Neural cell (in vitro differentiated cells): ENCODE results near the gene BMAL1.

ENCODE experiments used
- CTCF ChIP-seq: fragments of 450-650 bp; IDR thresholded peaks from 2 replicates; pipeline ENCODE4 v1.5.1; 2014; ENCODE audit warnings: antibody characterized with exemption, mild to moderate bottlenecking, moderate library complexity; ENCODE audit not compliant: poor library complexity, severe bottlenecking
- EP300 ChIP-seq: fragments of 450-650 bp; conservative IDR thresholded peaks from 2 replicates; pipeline ENCODE4 v1.6.1; 2014; ENCODE audit warnings: antibody characterized with exemption, mild to moderate bottlenecking, moderate library complexity; ENCODE audit not compliant: poor library complexity, severe bottlenecking
- EZH2 ChIP-seq: fragments of 200-600, 300-800 bp; shearing (Covaris generic), sonication (generic); IDR thresholded peaks from 2 replicates; pipeline ENCODE4 v1.6.1; 2014; ENCODE audit warnings: antibody characterized with exemption, low read length, borderline replicate concordance, mild to moderate bottlenecking; ENCODE audit not compliant: insufficient read depth, poor library complexity, severe bottlenecking
- POLR2AphosphoS5 ChIP-seq: IDR thresholded peaks from 2 replicates; pipeline ENCODE4 v1.6.1; 2012
- TAF1 ChIP-seq: IDR thresholded peaks from 2 replicates; pipeline ENCODE4 v1.6.1; 2012; ENCODE audit warnings: low read depth
- TF ChIP-seq, protein P1 (sequence below): IDR thresholded peaks from 2 replicates; pipeline ENCODE4 v1.6.1; 2012; ENCODE audit warnings: borderline replicate concordance

DNA sequence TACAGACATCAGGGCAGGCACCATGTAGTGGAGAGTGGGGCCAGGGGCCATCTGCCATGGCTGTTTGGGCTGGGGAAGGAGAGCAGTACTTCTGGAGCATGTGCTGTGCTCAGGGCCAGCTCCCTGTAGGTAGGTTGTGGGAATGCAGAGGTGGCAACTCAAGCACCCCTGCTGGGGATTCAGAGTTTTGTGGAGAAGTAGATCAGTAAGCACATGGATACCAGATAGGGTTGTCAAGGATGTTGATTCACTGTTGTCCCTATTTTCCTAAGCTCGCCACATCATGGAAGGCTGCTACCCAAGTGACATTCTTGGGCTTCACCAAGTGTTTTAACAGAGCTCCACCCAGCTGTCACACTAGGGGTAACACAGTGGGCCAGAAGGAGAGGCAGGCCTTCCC, 67.2 kb downstream of the BMAL1 start:
- TF ChIP-seq EZH2 = no peak
- no peak for TF ChIP-seq CTCF
- no peak for TF ChIP-seq POLR2AphosphoS5
- no peak for TF ChIP-seq EP300
- no peak for TF ChIP-seq TAF1
- TF ChIP-seq, protein P1, sequence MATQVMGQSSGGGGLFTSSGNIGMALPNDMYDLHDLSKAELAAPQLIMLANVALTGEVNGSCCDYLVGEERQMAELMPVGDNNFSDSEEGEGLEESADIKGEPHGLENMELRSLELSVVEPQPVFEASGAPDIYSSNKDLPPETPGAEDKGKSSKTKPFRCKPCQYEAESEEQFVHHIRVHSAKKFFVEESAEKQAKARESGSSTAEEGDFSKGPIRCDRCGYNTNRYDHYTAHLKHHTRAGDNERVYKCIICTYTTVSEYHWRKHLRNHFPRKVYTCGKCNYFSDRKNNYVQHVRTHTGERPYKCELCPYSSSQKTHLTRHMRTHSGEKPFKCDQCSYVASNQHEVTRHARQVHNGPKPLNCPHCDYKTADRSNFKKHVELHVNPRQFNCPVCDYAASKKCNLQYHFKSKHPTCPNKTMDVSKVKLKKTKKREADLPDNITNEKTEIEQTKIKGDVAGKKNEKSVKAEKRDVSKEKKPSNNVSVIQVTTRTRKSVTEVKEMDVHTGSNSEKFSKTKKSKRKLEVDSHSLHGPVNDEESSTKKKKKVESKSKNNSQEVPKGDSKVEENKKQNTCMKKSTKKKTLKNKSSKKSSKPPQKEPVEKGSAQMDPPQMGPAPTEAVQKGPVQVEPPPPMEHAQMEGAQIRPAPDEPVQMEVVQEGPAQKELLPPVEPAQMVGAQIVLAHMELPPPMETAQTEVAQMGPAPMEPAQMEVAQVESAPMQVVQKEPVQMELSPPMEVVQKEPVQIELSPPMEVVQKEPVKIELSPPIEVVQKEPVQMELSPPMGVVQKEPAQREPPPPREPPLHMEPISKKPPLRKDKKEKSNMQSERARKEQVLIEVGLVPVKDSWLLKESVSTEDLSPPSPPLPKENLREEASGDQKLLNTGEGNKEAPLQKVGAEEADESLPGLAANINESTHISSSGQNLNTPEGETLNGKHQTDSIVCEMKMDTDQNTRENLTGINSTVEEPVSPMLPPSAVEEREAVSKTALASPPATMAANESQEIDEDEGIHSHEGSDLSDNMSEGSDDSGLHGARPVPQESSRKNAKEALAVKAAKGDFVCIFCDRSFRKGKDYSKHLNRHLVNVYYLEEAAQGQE = no peak
